ENCODE data around the gene LMX1B.
"Not testable (repeated sequence)": the region's sequence is repeated elsewhere in the genome, so short reads cannot be mapped to it uniquely, and the experiment has no call there.

LMX1B gene

GRCh38 chr9:126650404-126651341 lies 36.9 kb downstream of the LMX1B start:
- Histone ChIP-seq H3K27me3 (ENCODE audit: insufficient read depth, poor library complexity, severe bottlenecking) (peaks cover 26% of the 10 kb centered on the region), H3K27ac (replicated peaks) (no peak overlapping the region), H3K4me3 (replicated peaks; ENCODE audit: insufficient read depth, low read length) (no peak overlapping the region)
- TF ChIP-seq GABPA (IDR thresholded peaks at IDR 0.05; ENCODE audit: low read depth) (no peak), SPI1 (IDR thresholded peaks at IDR 0.05; ENCODE audit: borderline replicate concordance, low read depth) (no peak), POLR2AphosphoS5 (IDR thresholded peaks at IDR 0.05; ENCODE audit: low read depth) (no peak), CTCF (IDR thresholded peaks at IDR 0.05; ENCODE audit: insufficient read depth, low read length) (no peak)
- TF ChIP-seq, protein P1, sequence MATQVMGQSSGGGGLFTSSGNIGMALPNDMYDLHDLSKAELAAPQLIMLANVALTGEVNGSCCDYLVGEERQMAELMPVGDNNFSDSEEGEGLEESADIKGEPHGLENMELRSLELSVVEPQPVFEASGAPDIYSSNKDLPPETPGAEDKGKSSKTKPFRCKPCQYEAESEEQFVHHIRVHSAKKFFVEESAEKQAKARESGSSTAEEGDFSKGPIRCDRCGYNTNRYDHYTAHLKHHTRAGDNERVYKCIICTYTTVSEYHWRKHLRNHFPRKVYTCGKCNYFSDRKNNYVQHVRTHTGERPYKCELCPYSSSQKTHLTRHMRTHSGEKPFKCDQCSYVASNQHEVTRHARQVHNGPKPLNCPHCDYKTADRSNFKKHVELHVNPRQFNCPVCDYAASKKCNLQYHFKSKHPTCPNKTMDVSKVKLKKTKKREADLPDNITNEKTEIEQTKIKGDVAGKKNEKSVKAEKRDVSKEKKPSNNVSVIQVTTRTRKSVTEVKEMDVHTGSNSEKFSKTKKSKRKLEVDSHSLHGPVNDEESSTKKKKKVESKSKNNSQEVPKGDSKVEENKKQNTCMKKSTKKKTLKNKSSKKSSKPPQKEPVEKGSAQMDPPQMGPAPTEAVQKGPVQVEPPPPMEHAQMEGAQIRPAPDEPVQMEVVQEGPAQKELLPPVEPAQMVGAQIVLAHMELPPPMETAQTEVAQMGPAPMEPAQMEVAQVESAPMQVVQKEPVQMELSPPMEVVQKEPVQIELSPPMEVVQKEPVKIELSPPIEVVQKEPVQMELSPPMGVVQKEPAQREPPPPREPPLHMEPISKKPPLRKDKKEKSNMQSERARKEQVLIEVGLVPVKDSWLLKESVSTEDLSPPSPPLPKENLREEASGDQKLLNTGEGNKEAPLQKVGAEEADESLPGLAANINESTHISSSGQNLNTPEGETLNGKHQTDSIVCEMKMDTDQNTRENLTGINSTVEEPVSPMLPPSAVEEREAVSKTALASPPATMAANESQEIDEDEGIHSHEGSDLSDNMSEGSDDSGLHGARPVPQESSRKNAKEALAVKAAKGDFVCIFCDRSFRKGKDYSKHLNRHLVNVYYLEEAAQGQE (IDR thresholded peaks at IDR 0.05; ENCODE audit: insufficient replicate concordance, low read depth) = no peak
- DNase-seq (ENCODE audit: low read depth in 1 of 2, low spot score in 1 of 2) = no peak

GRCh38 chr9:126652140-126652582 lies 38.4 kb downstream of the LMX1B start:
- DNase-seq (ENCODE audit: low read depth in 1 of 2, low spot score in 1 of 2) = no peak
- TF ChIP-seq, protein P1 (IDR thresholded peaks at IDR 0.05; ENCODE audit: insufficient replicate concordance, low read depth) = no peak
- TF ChIP-seq CTCF (IDR thresholded peaks at IDR 0.05; ENCODE audit: insufficient read depth, low read length) = no peak
- no peak for TF ChIP-seq SPI1 (IDR thresholded peaks at IDR 0.05; ENCODE audit: borderline replicate concordance, low read depth)
- TF ChIP-seq POLR2AphosphoS5 (IDR thresholded peaks at IDR 0.05; ENCODE audit: low read depth) = no peak
- no peak for TF ChIP-seq GABPA (IDR thresholded peaks at IDR 0.05; ENCODE audit: low read depth)
- Histone ChIP-seq H3K27ac (replicated peaks) (no peak overlapping the region), H3K4me3 (replicated peaks; ENCODE audit: insufficient read depth, low read length) (no peak overlapping the region), H3K27me3 (ENCODE audit: insufficient read depth, poor library complexity, severe bottlenecking) (peaks cover 30% of the 10 kb centered on the region)

- no peak overlapping the region for H3K27ac ChIP-seq (replicated peaks)
- H3K27me3 ChIP-seq (ENCODE audit: insufficient read depth, poor library complexity, severe bottlenecking) = peaks cover 30% of the 10 kb centered on the region
- H3K4me3 ChIP-seq (replicated peaks; ENCODE audit: insufficient read depth, low read length) = no peak overlapping the region
- TF ChIP-seq CTCF (IDR thresholded peaks at IDR 0.05; ENCODE audit: insufficient read depth, low read length) = no peak
- TF ChIP-seq GABPA (IDR thresholded peaks at IDR 0.05; ENCODE audit: low read depth) = no peak
- TF ChIP-seq POLR2AphosphoS5 (IDR thresholded peaks at IDR 0.05; ENCODE audit: low read depth) = no peak
- no peak for TF ChIP-seq SPI1 (IDR thresholded peaks at IDR 0.05; ENCODE audit: borderline replicate concordance, low read depth)
- TF ChIP-seq, protein P1 (IDR thresholded peaks at IDR 0.05; ENCODE audit: insufficient replicate concordance, low read depth) = no peak
- DNase-seq (ENCODE audit: low read depth in 1 of 2, low spot score in 1 of 2) = no peak
These were observed 40.4 kb downstream of the LMX1B start for GRCh38 chr9:126654124-126654523.

- H3K4me3 ChIP-seq (replicated peaks; ENCODE audit: insufficient read depth, low read length) = not testable (repeated sequence)
- H3K27me3 ChIP-seq (ENCODE audit: insufficient read depth, poor library complexity, severe bottlenecking) = peaks cover 19% of the 10 kb centered on the region
These were observed 42.5 kb downstream of the LMX1B start for GRCh38 chr9:126656214-126656613.

More at GRCh38 chr9:126656214-126656613, 42.5 kb downstream of the LMX1B start:
- H3K27ac ChIP-seq (replicated peaks); DNase-seq (ENCODE audit: low read depth in 1 of 2, low spot score in 1 of 2): not testable (repeated sequence)
